Endothelial cell of umbilical vein (primary cell): ENCODE measurements around the gene MALL. TPM values are rescaled to one million over a fixed set of nuclear protein-coding genes. Genes with fewer than 3 reads are reported as not detected.

ENCODE experiments used
- BruUV-seq: library from RNA; stranded (reverse); fragments of 400-500 nt; replicated peaks from 2 replicates; lab custom pipeline; 2021; lab: Mats Ljungman, UMichigan
- CTCF ChIA-PET: fragments of 300-600, 350-600 bp; sonication (Branson Sonifier 250); formaldehyde crosslinking; loops from one replicate; lab custom pipeline; 2021; ENCODE audit warnings: antibody characterized with exemption, inconsistent platforms; lab: Charles Lee
- POLR2A ChIA-PET: fragments of 300-600, 350-600 bp; sonication (Branson Sonifier 250); formaldehyde crosslinking; loops from one replicate; lab custom pipeline; 2021; ENCODE audit warnings: antibody characterized with exemption, inconsistent platforms; lab: Charles Lee
- DNase-seq: peaks from one replicate; pipeline ENCODE4 v3.0.0-alpha.2; 2011; ENCODE audit warnings: low read depth, low spot score
- FAIRE-seq: peaks from 2 replicates; lab custom pipeline; 2011; peaks lifted over from hg19 to GRCh38; lab: Jason Lieb, UNC
- H2AFZ ChIP-seq: 2 replicates; pipeline ENCODE4 v1.6.0; 2012; ENCODE audit warnings: low read depth, low read length, control low read depth, inconsistent platforms
- H3K27ac ChIP-seq: 2 replicates; pipeline ENCODE4 v1.5.1; 2011; ENCODE audit warnings: low read depth, mild to moderate bottlenecking, control low read depth, low read length, moderate library complexity; ENCODE audit not compliant: insufficient read depth
- H3K27me3 ChIP-seq, 2 experiments: 2 replicates each; pipeline versions ENCODE4 v1.6.0 to v1.6.1; 2011; ENCODE audit warnings: low read length in 2 of 2, mixed read lengths in 1 of 2; ENCODE audit not compliant: control insufficient read depth in 2 of 2, insufficient read depth in 2 of 2
- H3K36me3 ChIP-seq, 2 experiments: 2 replicates in 1 of 2; 3 replicates in 1 of 2; pipeline ENCODE4 v1.5.1; 2011; ENCODE audit warnings: low read length in 2 of 2, mild to moderate bottlenecking in 1 of 2, moderate library complexity in 1 of 2; ENCODE audit not compliant: control insufficient read depth in 2 of 2, insufficient read depth in 2 of 2; ENCODE audit errors: extremely low read depth in 1 of 2
- H3K4me1 ChIP-seq: 3 replicates; pipeline ENCODE4 v1.5.1; 2011; ENCODE audit warnings: mild to moderate bottlenecking, low read length; ENCODE audit not compliant: control insufficient read depth, insufficient read depth; ENCODE audit errors: extremely low read depth
- H3K4me2 ChIP-seq: 2 replicates; pipeline ENCODE4 v1.6.1; 2011; ENCODE audit warnings: low read length, control low read depth, mixed read lengths; ENCODE audit not compliant: insufficient read depth
- H3K4me3 ChIP-seq, 3 experiments: fragments of 200-600 bp in 1 of 3; sonication (generic), shearing (Covaris generic) in 1 of 3; replicated peaks in 1 of 3; 2 replicates each; pipeline ENCODE4 v1.5.1; 2011 to 2016; ENCODE audit warnings: control low read depth in 3 of 3, low read length in 3 of 3, mild to moderate bottlenecking in 2 of 3, inconsistent platforms in 1 of 3, low read depth in 1 of 3, moderate library complexity in 1 of 3; ENCODE audit not compliant: insufficient read depth in 1 of 3
- H3K79me2 ChIP-seq: 2 replicates; pipeline ENCODE4 v1.6.0; 2012; ENCODE audit warnings: low read length, inconsistent platforms; ENCODE audit not compliant: control insufficient read depth, insufficient read depth
- H3K9ac ChIP-seq: replicated peaks from 2 replicates; pipeline ENCODE3; 2011; ENCODE audit warnings: low read length, control low read depth; ENCODE audit not compliant: insufficient read depth; ENCODE audit errors: extremely low read depth
- H3K9me1 ChIP-seq: replicated peaks from 3 replicates; pipeline ENCODE4 v1.6.0; 2011; ENCODE audit warnings: mild to moderate bottlenecking, low read length; ENCODE audit not compliant: control insufficient read depth, insufficient read depth; ENCODE audit errors: extremely low read depth
- H3K9me3 ChIP-seq: replicated peaks from 2 replicates; pipeline ENCODE4 v1.5.1; 2012; ENCODE audit warnings: low read length, inconsistent platforms; ENCODE audit not compliant: control insufficient read depth, insufficient read depth
- H4K20me1 ChIP-seq: replicated peaks from 2 replicates; pipeline ENCODE3; 2011; ENCODE audit warnings: mild to moderate bottlenecking, low read length; ENCODE audit not compliant: control insufficient read depth, insufficient read depth; ENCODE audit errors: extremely low read depth
- EZH2 ChIP-seq: IDR thresholded peaks from 2 replicates; pipeline ENCODE4 v1.6.1; 2012; ENCODE audit warnings: borderline replicate concordance, low read depth, mild to moderate bottlenecking, moderate library complexity, low read length, inconsistent platforms; ENCODE audit not compliant: severe bottlenecking
- FOS ChIP-seq: IDR thresholded peaks from 2 replicates; pipeline ENCODE4 v1.6.1; 2011; ENCODE audit warnings: mild to moderate bottlenecking, low read length, moderate library complexity, borderline replicate concordance; ENCODE audit not compliant: insufficient read depth
- GATA2 ChIP-seq: IDR thresholded peaks from 2 replicates; pipeline ENCODE4 v1.7.0; 2011; ENCODE audit warnings: low read depth, mild to moderate bottlenecking, moderate library complexity, mixed read lengths, low read length; ENCODE audit not compliant: insufficient read length, insufficient read depth
- POLR2A ChIP-seq: IDR thresholded peaks from 2 replicates; pipeline ENCODE4 v1.6.1; 2012; ENCODE audit warnings: low read depth, mild to moderate bottlenecking, control low read depth, low read length
- dilution Hi-C: fragments of 300-500 bp; cut with MboI; formaldehyde crosslinking; loops from one replicate; pipeline ENCODE4 v1.15.0; 2019; ENCODE audit warnings: low sequenced_read_pairs; ENCODE audit not compliant: extremely low pct_ligation_motif_present
- intact Hi-C: fragments of 100-400 bp; cut with micrococcal nuclease; formaldehyde crosslinking; loops from one replicate; pipeline ENCODE4 v1.10.0; 2022
- polyA plus RNA-seq, 4 experiments: library from polyadenylated mRNA; depleted of rRNA in 3 of 4; stranded (reverse) in 3 of 4; unstranded in 1 of 4; fragments of >200 nt; gene quantifications; 2 replicates each; pipeline versions ENCODE4 v1.2.1 to v1.2.3, GENCODE V29; 2011 to 2012; ENCODE audit warnings: missing spikeins in 1 of 4
- total RNA-seq: library from RNA; stranded (reverse); gene quantifications from 2 replicates; pipeline ENCODE4 v1.2.3, GENCODE V29; 2021

The MALL gene
- total and polyA plus RNA-seq, 2 donors (not counting 3 experiments of a cell fraction or from before 2014, with no cell fraction given) = 31.5 to 114 TPM

- dilution Hi-C loops = no loop called here
- Histone ChIP-seq H3K9me1 (no peaks in the 10 kb centered on the region), H2AFZ (no peak overlapping the region), H3K27ac (no peak overlapping the region), H3K36me3 (no peaks in the 10 kb centered on the region), H3K79me2 (no peaks in the 10 kb centered on the region), H3K27me3 (no peaks in the 10 kb centered on the region), H3K9ac (no peak overlapping the region), H3K4me3 (no peak overlapping the region), H3K9me3 (no peaks in the 10 kb centered on the region), H3K4me2 (no peak overlapping the region), H4K20me1 (no peaks in the 10 kb centered on the region), H3K4me1 (no peaks in the 10 kb centered on the region)
- DNase-seq (no peak), FAIRE-seq (no peak)
- TF ChIP-seq EZH2 (no peak), FOS (no peak)
- no TSS peak for BruUV-seq
- POLR2A ChIA-PET = no interaction called here
- intact Hi-C loops = no loop called here
- CTCF ChIA-PET = interaction anchor here (1.4 kb wide), 1 partner anchor 11 kb away, joined by 10 read pairs; the partner anchor contains the start of gene MALL
Measured at GRCh38 chr2:110126906-110127305, 11.3 kb upstream of the MALL start.

GRCh38 chr2:110126086-110126773, 10.6 kb upstream of the MALL start:
- ChIA-PET POLR2A (no interaction called here), CTCF (no interaction called here)
- Histone ChIP-seq H3K79me2 (no peaks in the 10 kb centered on the region), H3K9me3 (no peaks in the 10 kb centered on the region), H3K9ac (no peak overlapping the region), H2AFZ (no peak overlapping the region), H3K4me2 (no peak overlapping the region), H3K4me3 (no peak overlapping the region), H3K27me3 (no peaks in the 10 kb centered on the region), H3K9me1 (no peaks in the 10 kb centered on the region), H3K36me3 (no peaks in the 10 kb centered on the region), H3K27ac (no peak overlapping the region), H3K4me1 (peaks cover under 1% of the 10 kb centered on the region), H4K20me1 (no peaks in the 10 kb centered on the region)
- DNase-seq (no peak), FAIRE-seq (no peak)
- BruUV-seq = no TSS peak
- dilution Hi-C loops = no loop called here
- TF ChIP-seq POLR2A = no peak
- no peak for TF ChIP-seq GATA2
- intact Hi-C loops = no loop called here
